AG09309 (cell line): ENCODE results near the gene MYO1E.

ENCODE experiments used
- DNase-seq: peaks from one replicate; pipeline ENCODE4 v3.0.0-alpha.2; 2010; ENCODE audit warnings: low read depth
- H3K4me3 ChIP-seq: 2 replicates; pipeline ENCODE4 v1.5.1; 2011; ENCODE audit warnings: mild to moderate bottlenecking, low read depth, low read length, moderate library complexity; ENCODE audit not compliant: control insufficient read depth
- TF ChIP-seq, protein P1 (sequence below): IDR thresholded peaks from 2 replicates; pipeline ENCODE4 v1.5.1; 2011; ENCODE audit warnings: mild to moderate bottlenecking, low read depth, low read length, inconsistent platforms; ENCODE audit not compliant: insufficient read depth, control insufficient read depth; ENCODE audit errors: missing control alignments

MYO1E gene

GRCh38 chr15:59185725-59186124 lies 186.9 kb downstream of the MYO1E start:
- TF ChIP-seq, protein P1, sequence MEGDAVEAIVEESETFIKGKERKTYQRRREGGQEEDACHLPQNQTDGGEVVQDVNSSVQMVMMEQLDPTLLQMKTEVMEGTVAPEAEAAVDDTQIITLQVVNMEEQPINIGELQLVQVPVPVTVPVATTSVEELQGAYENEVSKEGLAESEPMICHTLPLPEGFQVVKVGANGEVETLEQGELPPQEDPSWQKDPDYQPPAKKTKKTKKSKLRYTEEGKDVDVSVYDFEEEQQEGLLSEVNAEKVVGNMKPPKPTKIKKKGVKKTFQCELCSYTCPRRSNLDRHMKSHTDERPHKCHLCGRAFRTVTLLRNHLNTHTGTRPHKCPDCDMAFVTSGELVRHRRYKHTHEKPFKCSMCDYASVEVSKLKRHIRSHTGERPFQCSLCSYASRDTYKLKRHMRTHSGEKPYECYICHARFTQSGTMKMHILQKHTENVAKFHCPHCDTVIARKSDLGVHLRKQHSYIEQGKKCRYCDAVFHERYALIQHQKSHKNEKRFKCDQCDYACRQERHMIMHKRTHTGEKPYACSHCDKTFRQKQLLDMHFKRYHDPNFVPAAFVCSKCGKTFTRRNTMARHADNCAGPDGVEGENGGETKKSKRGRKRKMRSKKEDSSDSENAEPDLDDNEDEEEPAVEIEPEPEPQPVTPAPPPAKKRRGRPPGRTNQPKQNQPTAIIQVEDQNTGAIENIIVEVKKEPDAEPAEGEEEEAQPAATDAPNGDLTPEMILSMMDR: peak; percentile 20
- DNase-seq: no peak
- no peak overlapping the region for H3K4me3 ChIP-seq

- no peak for DNase-seq
- no peak overlapping the region for H3K4me3 ChIP-seq
- TF ChIP-seq, protein P1: no peak
These were observed 191.6 kb downstream of the MYO1E start for GRCh38 chr15:59180945-59181600.

- H3K4me3 ChIP-seq: no peak overlapping the region
- TF ChIP-seq, protein P1: no peak
- DNase-seq: no peak
These were observed 193.0 kb downstream of the MYO1E start for GRCh38 chr15:59179717-59180116.

- DNase-seq: no peak
- H3K4me3 ChIP-seq: no peak overlapping the region
- TF ChIP-seq, protein P1: no peak
These were observed 194.4 kb downstream of the MYO1E start for GRCh38 chr15:59178151-59178695.

DNA sequence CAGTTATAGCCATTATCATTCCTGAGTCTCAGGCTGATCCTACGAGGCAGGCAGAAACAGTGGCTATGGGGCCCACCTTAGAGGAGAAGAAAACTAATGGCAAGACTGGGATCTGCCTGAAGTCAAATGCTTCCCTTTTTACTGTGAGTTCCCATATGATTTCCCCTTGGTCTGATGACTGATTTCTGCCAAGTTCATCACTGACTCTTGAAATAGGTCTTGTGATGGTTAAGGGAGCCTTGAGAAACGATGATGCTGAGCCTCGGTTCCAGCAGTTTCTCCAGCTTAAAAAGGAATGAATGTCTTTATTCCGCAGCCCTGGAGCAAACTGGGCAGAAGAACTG lies 195.4 kb downstream of the MYO1E start:
- TF ChIP-seq, protein P1: no peak
- no peak for DNase-seq
- H3K4me3 ChIP-seq: no peak overlapping the region

DNA sequence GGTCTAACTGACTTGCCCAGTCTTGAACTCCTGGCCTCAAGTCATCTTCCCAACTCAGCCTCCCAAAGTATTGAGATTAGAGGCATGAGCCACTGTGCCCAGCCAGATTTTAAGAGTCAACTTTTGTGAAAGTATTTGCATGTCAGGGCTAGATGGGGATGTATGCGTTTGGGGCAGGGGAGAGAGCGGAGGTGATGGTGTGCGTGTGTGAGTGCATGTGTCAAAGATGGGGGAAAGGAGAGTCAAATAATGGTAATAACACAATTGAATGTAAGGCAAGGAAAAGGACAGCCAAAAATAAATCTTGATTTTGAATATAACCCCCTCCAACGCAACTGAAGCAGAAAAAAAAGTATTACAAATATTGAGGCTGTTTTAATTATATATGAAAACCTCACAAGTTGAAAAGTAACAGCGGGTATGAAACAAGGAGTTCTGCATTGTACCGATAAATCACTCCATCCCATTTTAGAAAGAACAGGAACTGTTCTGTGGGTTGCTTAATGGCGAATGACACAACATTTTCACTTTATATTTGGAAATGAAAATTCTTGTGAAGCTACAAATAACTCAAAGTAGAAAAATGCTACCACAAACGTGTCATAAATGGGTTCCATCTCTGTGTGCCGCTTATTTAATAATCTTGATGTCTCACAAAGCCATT lies 195.9 kb downstream of the MYO1E start:
- no peak for DNase-seq
- no peak overlapping the region for H3K4me3 ChIP-seq
- TF ChIP-seq, protein P1: no peak
